Measurements from ENCODE around the gene RMI2. TPM values are rescaled to one million over a fixed set of nuclear protein-coding genes. Genes with fewer than 3 reads are reported as not detected.
A peak's percentile ranks its signal among the peaks of the same experiment; 100 is the strongest.

The RMI2 gene
- polyA plus RNA-seq (2013) = 22.5 and 22.8 TPM in 2 replicates

DNA sequence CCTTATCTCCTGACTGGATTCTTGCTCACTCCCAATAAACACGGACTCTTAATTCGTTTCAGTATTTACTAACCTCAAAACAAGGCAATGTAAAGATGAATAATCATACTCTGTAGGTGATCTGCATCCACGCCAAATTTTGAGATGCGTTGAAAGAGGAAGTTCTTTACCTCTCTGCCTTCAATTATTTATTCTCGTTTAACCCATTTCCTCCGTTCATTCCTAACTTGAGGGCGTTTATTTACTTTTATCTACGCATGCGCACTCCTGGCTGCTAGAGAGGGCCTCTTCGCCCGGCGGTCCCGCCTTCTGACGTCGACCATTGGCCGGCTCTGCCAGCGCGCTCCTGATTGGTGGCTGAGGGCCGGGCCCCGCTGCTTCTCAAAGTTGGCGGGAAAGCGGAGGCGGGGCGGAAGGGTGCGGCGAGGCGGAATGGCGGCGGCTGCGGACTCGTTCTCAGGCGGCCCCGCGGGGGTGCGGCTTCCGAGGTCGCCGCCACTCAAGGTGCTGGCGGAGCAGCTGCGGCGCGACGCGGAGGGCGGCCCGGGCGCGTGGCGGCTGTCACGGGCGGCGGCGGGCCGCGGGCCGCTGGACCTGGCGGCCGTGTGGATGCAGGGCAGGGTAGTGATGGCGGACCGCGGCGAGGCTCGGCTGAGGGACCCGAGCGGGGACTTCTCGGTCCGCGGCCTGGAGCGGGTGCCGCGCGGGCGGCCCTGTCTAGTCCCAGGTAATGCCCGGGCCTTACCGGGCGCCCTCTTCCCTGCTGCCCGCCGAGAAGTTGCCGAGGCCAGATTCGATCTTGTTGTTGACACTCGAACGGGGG lies at the start of gene RMI2:
TSS of gene RMI2 (plus strand) at position 420 of the 823 bp plus-strand sequence. CDS start at position 433, 13 bp downstream.
- H3K4me1 ChIP-seq (ENCODE audit: control insufficient read depth in 1 of 2, insufficient read depth in 2 of 2, low read length in 2 of 2) = peaks cover 18 to 26% of the 10 kb centered on the region in 2 experiments
- H2AFZ ChIP-seq (ENCODE audit: insufficient read depth, low read length, poor library complexity) = peak within 1 kb of the TSS; percentile 88
- no peaks in the 10 kb centered on the region for H3K27me3 ChIP-seq (ENCODE audit: insufficient read depth, low read length)
- peak within 1 kb of the TSS; percentile 76 for H3K9ac ChIP-seq (ENCODE audit: low read length)
- peaks cover 2% of the 10 kb centered on the region for H3K9me3 ChIP-seq (ENCODE audit: insufficient read depth, low read depth, low read length)
- H3K23ac ChIP-seq (ENCODE audit: low read length) = no peak within 1 kb of the TSS
- peaks cover 12% of the 10 kb centered on the region for H3K79me1 ChIP-seq (ENCODE audit: low read length)
- no peak within 1 kb of the TSS for H3K27ac ChIP-seq (ENCODE audit: low read depth, low read length)
- H2BK120ac ChIP-seq (ENCODE audit: insufficient read depth, low read length, poor library complexity) = peak within 1 kb of the TSS; percentile 54
- H4K91ac ChIP-seq (ENCODE audit: low read depth, low read length) = peak within 1 kb of the TSS; percentile 92
- H3K4ac ChIP-seq (ENCODE audit: low read depth, low read length) = peak within 1 kb of the TSS; percentile 70
- H3K14ac ChIP-seq (ENCODE audit: low read length) = peak within 1 kb of the TSS; percentile 87
- no CpG with 5 or more reads among the region's 82 CpGs for WGBS (ENCODE audit: extremely low coverage, insufficient coverage, insufficient read length)
- H3K79me2 ChIP-seq (ENCODE audit: control insufficient read depth, insufficient read depth, low read length, poor library complexity) = peaks cover 9% of the 10 kb centered on the region
- H2BK5ac ChIP-seq (ENCODE audit: low read depth, low read length, poor library complexity) = peak within 1 kb of the TSS; percentile 52
- peak within 1 kb of the TSS; percentile 54 for H2AK5ac ChIP-seq (ENCODE audit: low read length)
- H4K8ac ChIP-seq (ENCODE audit: low read depth, low read length) = peak within 1 kb of the TSS; percentile 77
- DNase-seq = peak; percentile 96 to 98
- H3K18ac ChIP-seq (ENCODE audit: low read length) = peak within 1 kb of the TSS; percentile 89
- H2BK12ac ChIP-seq (ENCODE audit: low read length) = no peak within 1 kb of the TSS
- peak within 1 kb of the TSS; percentile 35 for H4K12ac ChIP-seq (ENCODE audit: low read depth, low read length)
- peak within 1 kb of the TSS; percentile 86 for H3K4me2 ChIP-seq (ENCODE audit: low read length)
- peak within 1 kb of the TSS; percentile 86 for H3K4me3 ChIP-seq (ENCODE audit: low read depth, low read length)
- H3K36me3 ChIP-seq (ENCODE audit: control insufficient read depth in 1 of 2, insufficient read depth in 2 of 2, low read length in 2 of 2) = no peaks in the 10 kb centered on the region

DNA sequence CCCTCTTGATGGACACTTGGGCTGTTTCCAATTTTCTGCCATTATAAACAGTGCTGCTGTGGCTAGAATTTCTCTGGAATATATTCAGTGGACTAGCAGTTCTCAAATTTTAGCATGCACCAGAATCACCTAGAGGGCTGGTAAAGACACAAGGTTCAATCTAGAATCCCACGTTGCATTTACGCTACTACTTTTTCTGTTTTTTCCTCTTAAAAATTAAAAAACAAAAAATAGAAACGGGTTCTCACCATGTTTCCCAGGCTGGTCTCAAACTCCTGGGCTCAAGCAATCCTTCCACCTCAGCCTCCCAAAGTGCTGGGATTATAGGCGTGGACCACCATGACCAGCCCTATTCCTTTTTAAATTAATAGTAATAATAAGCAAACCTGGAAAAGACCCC lies 49.6 kb upstream of the RMI2 start:
- Histone ChIP-seq H3K18ac (ENCODE audit: low read length) (no peak overlapping the region), H3K4me1 (ENCODE audit: control insufficient read depth in 1 of 2, insufficient read depth in 2 of 2, low read length in 2 of 2) (peaks cover 11 to 23% of the 10 kb centered on the region in 2 experiments), H3K79me1 (ENCODE audit: low read length) (peaks cover 5% of the 10 kb centered on the region), H3K27me3 (ENCODE audit: insufficient read depth, low read length) (no peaks in the 10 kb centered on the region), H3K4me2 (ENCODE audit: low read length) (no peak overlapping the region), H4K91ac (ENCODE audit: low read depth, low read length) (no peak overlapping the region), H3K14ac (ENCODE audit: low read length) (no peak overlapping the region), H3K27ac (ENCODE audit: low read depth, low read length) (no peak overlapping the region), H4K8ac (ENCODE audit: low read depth, low read length) (no peak overlapping the region), H3K4me3 (ENCODE audit: low read depth, low read length) (no peak overlapping the region), H3K23ac (ENCODE audit: low read length) (no peak overlapping the region), H2BK12ac (ENCODE audit: low read length) (no peak overlapping the region), H2BK5ac (ENCODE audit: low read depth, low read length, poor library complexity) (no peak overlapping the region), H3K79me2 (ENCODE audit: control insufficient read depth, insufficient read depth, low read length, poor library complexity) (no peaks in the 10 kb centered on the region), H2AFZ (ENCODE audit: insufficient read depth, low read length, poor library complexity) (no peak overlapping the region), H3K36me3 (ENCODE audit: control insufficient read depth in 1 of 2, insufficient read depth in 2 of 2, low read length in 2 of 2) (no peaks in the 10 kb centered on the region), H2AK5ac (ENCODE audit: low read length) (no peak overlapping the region), H3K9me3 (ENCODE audit: insufficient read depth, low read depth, low read length) (no peaks in the 10 kb centered on the region), H3K4ac (ENCODE audit: low read depth, low read length) (no peak overlapping the region), H3K9ac (ENCODE audit: low read length) (no peak overlapping the region), H2BK120ac (ENCODE audit: insufficient read depth, low read length, poor library complexity) (no peak overlapping the region), H4K12ac (ENCODE audit: low read depth, low read length) (no peak overlapping the region)
- WGBS (ENCODE audit: extremely low coverage, insufficient coverage, insufficient read length) = no CpG with 5 or more reads among the region's 4 CpGs
- no peak for DNase-seq

DNA sequence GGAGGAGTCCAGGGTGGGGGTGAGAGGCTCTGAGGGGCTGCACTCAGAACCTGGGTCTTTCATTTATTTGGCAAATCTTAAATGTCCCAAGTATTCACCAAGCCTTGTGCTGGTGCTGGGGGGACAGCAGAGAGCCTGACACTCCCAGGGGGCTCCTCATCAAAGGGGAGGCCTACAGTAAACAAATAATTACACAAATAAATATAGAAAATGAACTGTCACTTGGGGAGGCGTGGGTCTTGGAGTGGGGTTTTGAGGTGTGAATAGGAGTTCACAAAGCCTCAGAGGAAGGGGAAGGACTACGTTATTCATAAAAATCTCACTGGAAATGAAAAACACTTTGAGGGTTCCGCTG lies 48.9 kb upstream of the RMI2 start:
- Histone ChIP-seq H3K4me3 (ENCODE audit: low read depth, low read length) (no peak overlapping the region), H3K4me1 (ENCODE audit: control insufficient read depth in 1 of 2, insufficient read depth in 2 of 2, low read length in 2 of 2) (peaks cover 8 to 20% of the 10 kb centered on the region in 2 experiments), H3K14ac (ENCODE audit: low read length) (no peak overlapping the region), H3K79me2 (ENCODE audit: control insufficient read depth, insufficient read depth, low read length, poor library complexity) (no peaks in the 10 kb centered on the region), H2BK120ac (ENCODE audit: insufficient read depth, low read length, poor library complexity) (peak overlapping the region; percentile 49), H4K12ac (ENCODE audit: low read depth, low read length) (no peak overlapping the region), H3K4ac (ENCODE audit: low read depth, low read length) (no peak overlapping the region), H3K9ac (ENCODE audit: low read length) (no peak overlapping the region), H3K27me3 (ENCODE audit: insufficient read depth, low read length) (no peaks in the 10 kb centered on the region), H3K79me1 (ENCODE audit: low read length) (peaks cover 5% of the 10 kb centered on the region), H3K9me3 (ENCODE audit: insufficient read depth, low read depth, low read length) (no peaks in the 10 kb centered on the region), H4K91ac (ENCODE audit: low read depth, low read length) (peak overlapping the region; percentile 36), H3K18ac (ENCODE audit: low read length) (no peak overlapping the region), H2BK5ac (ENCODE audit: low read depth, low read length, poor library complexity) (peak overlapping the region; percentile 29), H3K4me2 (ENCODE audit: low read length) (no peak overlapping the region), H3K27ac (ENCODE audit: low read depth, low read length) (no peak overlapping the region), H3K36me3 (ENCODE audit: control insufficient read depth in 1 of 2, insufficient read depth in 2 of 2, low read length in 2 of 2) (no peaks in the 10 kb centered on the region), H2AK5ac (ENCODE audit: low read length) (no peak overlapping the region), H4K8ac (ENCODE audit: low read depth, low read length) (peak overlapping the region; percentile 40), H2AFZ (ENCODE audit: insufficient read depth, low read length, poor library complexity) (no peak overlapping the region), H3K23ac (ENCODE audit: low read length) (no peak overlapping the region), H2BK12ac (ENCODE audit: low read length) (peak overlapping the region; percentile 58)
- no peak for DNase-seq
- WGBS (ENCODE audit: extremely low coverage, insufficient coverage, insufficient read length) = no CpG with 5 or more reads among the region's 3 CpGs

DNA sequence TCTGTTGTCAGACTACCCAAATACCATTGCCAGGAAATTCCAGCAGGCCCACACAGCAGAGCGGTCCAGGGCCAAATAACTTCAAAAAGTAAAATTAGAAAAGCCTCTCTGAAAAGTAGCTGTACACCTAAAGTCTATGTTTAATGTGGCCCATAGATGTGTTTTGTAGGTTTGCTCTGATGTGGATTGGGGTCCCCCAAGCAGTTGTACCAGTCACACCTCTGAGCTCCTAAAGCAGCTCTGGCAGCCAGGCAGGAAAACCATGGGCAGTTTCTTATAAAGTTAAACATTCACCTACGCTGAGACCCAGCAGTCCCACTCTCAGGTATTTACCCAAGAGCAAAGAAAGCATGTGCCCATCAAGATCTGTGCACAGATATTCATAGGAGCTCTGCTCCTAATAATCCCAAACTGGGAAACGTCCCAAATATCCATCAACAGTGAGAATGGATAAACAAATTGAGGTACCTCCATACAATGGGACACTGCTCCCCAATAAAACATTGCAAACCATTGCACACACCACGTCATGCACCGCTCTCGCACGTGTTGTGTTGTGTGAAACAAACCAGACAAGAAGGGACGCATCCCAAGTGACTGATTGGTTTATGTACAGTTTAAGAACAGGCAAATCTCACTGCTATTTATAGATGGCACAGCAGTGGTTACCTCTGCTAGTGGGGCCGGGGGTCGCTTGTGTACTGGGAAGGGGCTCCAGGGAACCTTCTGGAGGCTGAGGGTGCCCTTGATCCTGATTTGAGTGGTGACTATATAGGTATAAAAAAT lies 48.4 kb upstream of the RMI2 start:
- Histone ChIP-seq H3K18ac (ENCODE audit: low read length) (no peak overlapping the region), H2AFZ (ENCODE audit: insufficient read depth, low read length, poor library complexity) (no peak overlapping the region), H3K9ac (ENCODE audit: low read length) (no peak overlapping the region), H3K27ac (ENCODE audit: low read depth, low read length) (no peak overlapping the region), H4K91ac (ENCODE audit: low read depth, low read length) (no peak overlapping the region), H3K23ac (ENCODE audit: low read length) (no peak overlapping the region), H2BK120ac (ENCODE audit: insufficient read depth, low read length, poor library complexity) (no peak overlapping the region), H3K14ac (ENCODE audit: low read length) (no peak overlapping the region), H3K4ac (ENCODE audit: low read depth, low read length) (no peak overlapping the region), H3K27me3 (ENCODE audit: insufficient read depth, low read length) (no peaks in the 10 kb centered on the region), H3K4me2 (ENCODE audit: low read length) (no peak overlapping the region), H3K79me1 (ENCODE audit: low read length) (peaks cover 2% of the 10 kb centered on the region), H3K4me3 (ENCODE audit: low read depth, low read length) (no peak overlapping the region), H3K79me2 (ENCODE audit: control insufficient read depth, insufficient read depth, low read length, poor library complexity) (no peaks in the 10 kb centered on the region), H4K8ac (ENCODE audit: low read depth, low read length) (no peak overlapping the region), H4K12ac (ENCODE audit: low read depth, low read length) (no peak overlapping the region), H2AK5ac (ENCODE audit: low read length) (no peak overlapping the region), H2BK12ac (ENCODE audit: low read length) (no peak overlapping the region), H3K9me3 (ENCODE audit: insufficient read depth, low read depth, low read length) (no peaks in the 10 kb centered on the region), H3K4me1 (ENCODE audit: control insufficient read depth in 1 of 2, insufficient read depth in 2 of 2, low read length in 2 of 2) (peaks cover 3 to 16% of the 10 kb centered on the region in 2 experiments), H3K36me3 (ENCODE audit: control insufficient read depth in 1 of 2, insufficient read depth in 2 of 2, low read length in 2 of 2) (no peaks in the 10 kb centered on the region), H2BK5ac (ENCODE audit: low read depth, low read length, poor library complexity) (no peak overlapping the region)
- DNase-seq = no peak
- WGBS (ENCODE audit: extremely low coverage, insufficient coverage, insufficient read length) = no CpG with 5 or more reads among the region's 10 CpGs

All from trophoblast cell (in vitro differentiated cells and primary cell).